Fibroblast of peridontal ligament (primary cell): ENCODE measurements around the gene PKNOX2.
A peak's percentile ranks its signal among the peaks of the same experiment; 100 is the strongest.

ENCODE experiments used
- DNase-seq: peaks from one replicate; pipeline ENCODE4 v3.0.0-alpha.2; 2010; ENCODE audit errors: extremely low read depth

The PKNOX2 gene

DNA sequence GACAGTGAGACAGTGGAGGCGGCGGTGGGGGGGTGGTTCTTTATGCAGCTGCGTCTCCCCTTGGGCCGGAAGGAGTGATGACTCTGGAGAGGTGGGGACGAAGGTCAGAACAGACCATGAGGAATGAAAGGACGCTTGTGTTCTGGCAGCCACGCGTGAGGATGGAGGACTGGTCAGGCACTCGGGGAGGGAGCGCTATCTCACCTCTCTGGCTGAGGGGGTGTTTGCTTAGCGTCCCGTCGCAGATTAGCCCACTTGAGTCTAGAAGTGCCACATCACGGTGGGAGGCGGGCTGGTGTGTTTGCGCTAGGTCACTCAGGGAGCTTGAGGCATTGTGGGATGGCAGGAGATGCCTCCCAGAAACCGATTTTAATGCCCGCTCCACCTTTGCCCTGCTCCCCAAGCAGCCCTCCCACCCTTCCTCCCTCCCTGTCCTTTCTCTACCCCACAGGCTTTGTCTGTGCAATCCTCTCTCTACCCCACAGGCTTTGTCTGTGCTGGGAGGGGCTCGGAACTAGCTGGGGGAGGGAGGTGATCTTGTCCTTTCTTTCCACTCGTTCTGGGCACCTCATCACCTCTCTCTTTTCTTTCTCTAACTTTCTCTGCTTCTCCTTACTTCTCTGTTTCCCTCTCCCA, 97.8 kb downstream of the PKNOX2 start:
- DNase-seq: no peak

DNA sequence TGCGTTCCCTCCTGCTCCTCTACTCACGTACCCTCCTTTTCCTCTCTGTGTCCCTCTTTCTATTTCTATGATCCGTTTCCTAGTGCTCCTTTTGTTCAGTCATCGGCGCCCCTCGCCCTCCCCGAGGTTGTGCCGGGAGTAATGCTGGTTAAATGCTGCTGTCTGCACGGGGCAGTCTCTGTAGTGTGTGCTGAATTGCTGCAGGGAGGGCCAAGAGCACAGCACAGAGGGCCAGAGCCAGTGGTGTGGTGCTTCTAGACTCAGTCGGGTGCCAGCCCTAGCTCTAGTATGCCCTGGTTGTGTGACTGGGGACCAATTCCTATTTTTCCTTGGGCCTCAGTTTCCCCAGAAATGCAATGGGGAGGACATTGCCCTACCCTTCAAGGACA, 98.3 kb downstream of the PKNOX2 start:
- DNase-seq: peak; percentile 3

- DNase-seq: peak; percentile 85
Measured at GRCh38 chr11:125263268-125263790, 98.8 kb downstream of the PKNOX2 start.

- no peak for DNase-seq
Measured at GRCh38 chr11:125264100-125265022, 99.8 kb downstream of the PKNOX2 start.

- no peak for DNase-seq
Measured at GRCh38 chr11:125267548-125267947, 103.0 kb downstream of the PKNOX2 start.

DNA sequence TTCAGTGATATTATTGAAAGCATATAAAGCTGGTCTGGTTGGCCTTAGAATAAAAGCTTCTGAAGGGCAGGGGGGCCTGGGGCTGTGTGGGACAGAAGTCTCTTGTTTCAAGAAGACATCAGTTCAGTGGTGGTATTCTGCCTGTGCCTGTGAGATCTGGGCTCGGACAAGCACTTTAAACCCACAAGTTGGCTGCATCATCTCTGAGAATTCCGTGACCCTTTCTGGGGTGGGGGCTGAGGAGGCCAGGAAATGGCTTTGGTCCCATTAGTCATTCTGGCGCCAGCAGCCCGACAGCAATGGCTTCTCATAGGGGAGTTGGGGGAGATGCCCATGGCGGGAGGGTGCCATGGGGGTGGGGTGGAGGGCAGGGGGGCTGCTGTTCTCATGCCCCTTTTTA, 104.1 kb downstream of the PKNOX2 start:
- no peak for DNase-seq

DNA sequence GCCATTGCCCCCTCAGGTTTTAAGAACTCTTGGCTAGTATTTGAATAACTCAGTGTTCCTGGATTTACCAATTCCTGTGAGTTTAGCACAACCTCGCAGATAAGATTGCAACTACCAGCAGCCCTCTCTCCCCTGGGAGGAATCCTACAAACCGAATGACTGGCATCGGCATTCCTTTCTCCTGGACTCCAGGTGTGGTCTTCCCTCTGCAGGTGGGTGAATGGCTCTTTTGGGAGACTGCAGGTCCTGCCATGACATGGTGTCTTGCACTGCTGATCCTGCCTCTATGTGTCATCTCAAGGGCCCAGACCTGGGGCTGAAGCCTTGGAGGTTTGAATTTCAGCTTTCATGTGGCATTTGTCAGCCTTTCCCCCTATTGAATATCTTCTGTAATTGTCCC, 105.6 kb downstream of the PKNOX2 start:
- DNase-seq: no peak

GRCh38 chr11:125270711-125271110, 106.2 kb downstream of the PKNOX2 start:
- DNase-seq: no peak

GRCh38 chr11:125271483-125272091, 107.0 kb downstream of the PKNOX2 start:
- DNase-seq: no peak

GRCh38 chr11:125272092-125272491, 107.5 kb downstream of the PKNOX2 start:
- DNase-seq: no peak

DNA sequence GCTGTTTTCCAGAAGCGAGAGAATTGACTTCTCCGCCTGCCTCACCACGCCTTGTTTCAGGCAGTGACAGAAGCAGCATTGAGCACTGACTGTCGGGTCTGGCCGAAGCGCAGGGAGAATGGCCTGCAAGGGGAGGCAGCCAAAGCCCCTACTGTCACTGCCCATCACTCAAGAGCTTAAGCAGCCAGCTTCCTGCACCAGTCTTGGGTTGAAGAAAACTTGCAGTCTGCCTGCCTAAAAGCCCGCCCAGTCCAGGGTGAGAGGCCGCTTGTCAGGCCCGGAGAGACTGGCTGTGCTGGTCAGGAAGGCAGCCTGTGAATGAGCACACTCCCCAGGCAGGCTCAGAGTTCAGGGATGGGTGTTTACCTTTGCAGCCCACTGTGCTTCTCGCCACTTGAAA, 108.3 kb downstream of the PKNOX2 start:
- DNase-seq: no peak

GRCh38 chr11:125273519-125274000, 109.0 kb downstream of the PKNOX2 start:
- DNase-seq: no peak

- DNase-seq: no peak
Measured at GRCh38 chr11:125274309-125274708, 109.8 kb downstream of the PKNOX2 start.

DNA sequence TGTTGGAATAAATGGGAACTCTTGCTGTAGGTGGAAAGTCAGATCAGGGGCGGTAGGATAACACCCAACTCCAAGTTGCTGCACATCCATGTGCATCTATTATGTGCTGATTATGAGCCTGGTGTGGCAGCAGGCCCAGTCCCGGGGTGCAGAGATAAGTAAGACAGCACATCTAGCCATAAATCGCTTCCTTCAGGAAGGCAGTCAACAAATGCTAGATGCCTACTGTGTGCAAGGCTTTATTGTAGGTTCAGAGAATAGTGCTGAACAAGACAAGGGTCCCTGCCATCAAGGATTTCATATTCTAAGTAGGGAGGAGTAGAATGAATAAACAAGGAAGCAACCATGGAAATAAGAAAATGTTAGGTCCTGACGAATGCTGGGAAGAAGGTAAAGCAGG, 110.2 kb downstream of the PKNOX2 start:
- no peak for DNase-seq

GRCh38 chr11:125275905-125276618, 111.5 kb downstream of the PKNOX2 start:
- peak; percentile 2 for DNase-seq

GRCh38 chr11:125276619-125276976, 112.0 kb downstream of the PKNOX2 start:
- DNase-seq: no peak

DNA sequence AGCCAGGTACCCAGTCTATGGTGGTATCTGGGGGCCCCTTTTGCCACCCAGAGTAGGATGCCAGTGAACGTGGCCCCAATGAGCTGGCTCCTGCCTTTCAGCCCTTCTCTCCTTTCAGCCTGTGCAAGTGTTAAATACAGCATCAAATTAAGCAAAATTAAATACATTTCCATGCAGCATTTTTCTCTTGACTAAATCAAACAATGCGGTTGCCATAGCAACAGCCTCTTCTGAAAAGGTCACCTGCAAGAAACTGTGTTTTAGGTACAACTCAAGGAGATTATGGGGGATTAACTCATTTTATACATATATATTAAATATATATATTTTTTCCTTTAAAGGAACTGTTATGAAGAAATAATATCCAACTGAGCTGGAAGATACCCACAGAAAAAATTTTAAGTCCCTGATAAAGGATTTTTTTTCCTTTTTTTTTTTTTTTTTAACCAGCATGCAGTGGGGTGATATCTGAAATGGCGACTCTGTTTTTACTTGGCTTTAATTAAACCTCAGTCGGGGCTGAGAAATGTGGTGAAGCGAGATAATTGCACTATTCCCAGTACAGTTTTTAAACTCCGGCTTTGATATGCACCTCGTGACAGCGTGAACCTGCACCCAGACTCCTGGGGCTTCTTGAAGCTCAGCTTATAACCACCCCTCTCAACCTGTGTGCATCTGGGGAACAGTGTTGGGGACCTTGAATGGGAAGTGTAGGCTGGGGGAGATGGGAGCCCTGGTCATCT, 115.3 kb downstream of the PKNOX2 start:
- no peak for DNase-seq

GRCh38 chr11:125280646-125281045, 116.1 kb downstream of the PKNOX2 start:
- no peak for DNase-seq

DNA sequence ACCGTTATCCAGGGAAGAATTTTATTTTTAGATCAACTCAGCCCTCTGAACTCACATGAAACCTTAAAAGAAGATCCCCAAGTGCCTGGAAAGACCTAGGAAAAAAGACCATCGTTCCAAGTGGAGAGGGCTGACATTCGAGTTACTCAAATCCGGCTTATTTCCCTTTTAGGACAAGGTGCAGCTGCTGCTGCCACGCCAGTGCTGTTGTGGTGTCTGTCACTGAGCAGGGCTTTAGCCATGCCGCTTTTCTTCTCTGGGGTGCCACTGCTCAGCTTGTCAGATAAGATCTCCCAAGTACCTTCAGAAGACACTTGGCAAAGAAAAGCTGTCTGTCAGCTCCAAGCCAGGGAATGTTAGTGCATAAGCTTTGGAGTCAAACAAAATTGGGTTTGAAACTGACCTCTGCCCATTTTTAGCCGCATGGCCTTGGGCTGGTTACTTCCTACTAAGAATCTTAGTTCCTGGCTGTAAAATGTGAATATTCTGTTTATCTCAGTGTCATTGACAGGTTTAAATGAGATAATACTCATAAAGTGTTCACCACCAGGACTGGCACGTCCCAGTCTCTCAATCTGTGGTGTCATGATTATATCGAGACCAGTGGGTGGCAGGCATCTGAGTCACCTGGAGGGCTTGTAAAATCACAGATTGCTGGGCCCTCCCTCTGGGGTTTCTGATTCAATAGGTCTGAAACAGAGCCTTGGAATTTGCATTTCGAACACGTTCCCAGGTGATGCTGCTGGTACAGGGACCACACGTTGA, 117.5 kb downstream of the PKNOX2 start:
- DNase-seq: no peak

- no peak for DNase-seq
Measured at GRCh38 chr11:125282596-125282914, 118.0 kb downstream of the PKNOX2 start.
